A549 treated with Hydrocortisone at 1 μM for 4 hours (cell line): ENCODE data around the gene AP1G2. TPM values are rescaled to one million over a fixed set of nuclear protein-coding genes. Genes with fewer than 3 reads are reported as not detected.

ENCODE experiments used
- total RNA-seq: library from RNA; stranded (reverse); fragments of 200-300 nt; extraction: Qiagen RNA extraction; gene quantifications from 5 replicates; pipeline ENCODE4 v1.2.3, GENCODE V29; 2022

AP1G2 gene
- total RNA-seq: 37.6 to 51.5 TPM (median 41.7 TPM) in 5 replicates

GRCh38 chr14:23567186-23568020, at the start of gene AP1G2:
Gene AP1G2 (minus strand): TSS chr14:23567791. CDS start chr14:23567314, 477 bp downstream.

GRCh38 chr14:23578560-23579310, 11.1 kb upstream of the AP1G2 start, which contains the start of gene JPH4:
Gene JPH4 (minus strand): TSS chr14:23578790. CDS start chr14:23577453, 1,337 bp downstream.

DNA sequence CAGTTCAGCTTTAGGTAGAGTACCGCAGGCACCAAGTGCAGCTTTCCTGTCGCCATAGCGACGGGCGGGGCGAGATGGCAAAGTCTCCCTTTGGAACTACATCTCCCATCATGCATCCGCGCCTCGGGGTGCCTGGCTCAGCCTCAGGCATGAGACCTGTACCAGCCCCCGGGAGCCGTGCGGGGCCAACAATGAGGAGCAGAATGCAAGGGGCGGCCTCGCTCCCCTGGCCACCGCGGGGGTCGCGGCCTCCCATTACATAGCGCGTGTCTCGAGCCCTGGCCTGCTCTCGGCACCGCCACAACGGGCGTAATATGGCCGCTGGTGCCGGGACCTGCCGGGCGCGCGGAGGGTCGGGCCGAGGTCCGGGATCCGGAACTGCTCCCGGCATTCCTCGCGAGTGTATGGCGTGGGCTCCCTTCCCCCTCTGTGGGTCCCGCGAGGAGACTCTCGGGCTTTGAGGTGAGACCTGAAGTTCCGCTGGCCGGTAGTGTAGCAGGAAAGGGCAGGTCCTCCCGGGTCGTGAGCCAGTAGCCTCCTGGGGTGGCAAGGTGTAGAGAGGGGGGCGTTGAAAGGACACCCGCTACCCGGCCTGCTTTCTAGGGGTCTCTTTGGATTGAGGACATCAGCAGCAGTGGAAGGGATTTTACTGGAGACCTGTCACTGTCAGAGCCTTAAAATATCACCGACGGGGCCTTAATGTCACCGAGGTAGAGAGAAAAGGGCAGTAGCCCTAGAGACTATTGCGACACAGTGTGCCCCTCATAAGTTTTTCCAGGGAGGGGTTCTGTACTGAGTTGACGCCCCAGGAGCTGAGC, 11.5 kb downstream of the AP1G2 start, which contains the start of gene THTPA:
THTPA (plus strand) TSS at position 390 of the 818 bp plus-strand sequence. CDS start 487 bp downstream, outside the sequence.

DNA sequence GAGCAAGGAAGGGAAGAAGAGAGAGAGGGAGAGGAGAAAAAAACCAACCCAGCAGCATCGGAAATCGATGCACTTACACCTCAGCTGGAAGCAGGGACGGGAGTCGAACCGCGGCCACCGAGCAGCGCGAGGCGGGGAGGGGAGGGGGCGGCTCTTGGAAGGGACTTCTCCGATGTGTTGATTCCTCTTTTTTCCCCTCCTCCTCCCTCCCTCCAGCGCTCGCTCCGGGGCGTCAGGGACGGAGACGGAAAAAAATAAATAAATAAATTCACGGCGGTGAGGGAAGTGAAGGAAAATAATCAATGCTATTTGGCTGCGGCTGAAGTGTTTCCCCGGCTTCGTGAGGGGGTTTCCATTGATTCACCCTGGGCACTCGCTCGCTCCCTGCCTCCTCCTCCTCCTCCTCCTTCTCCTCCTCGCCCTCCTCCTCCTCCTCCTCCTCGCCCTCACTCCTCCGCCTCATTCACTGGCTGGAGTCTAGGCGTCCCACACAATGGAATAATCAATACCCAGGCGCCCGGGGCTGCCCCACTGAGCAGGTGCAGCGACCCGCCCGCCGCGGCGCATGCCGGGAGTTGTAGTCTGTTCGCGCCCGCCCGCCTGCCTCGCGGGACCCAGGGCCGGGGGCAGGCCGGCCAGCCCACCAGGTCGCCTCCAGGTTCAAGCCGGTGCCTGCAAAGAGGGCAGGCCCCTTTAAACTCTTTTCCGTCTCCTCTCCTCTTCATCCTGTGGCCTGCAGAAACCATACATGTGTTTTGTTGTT, 16.1 kb downstream of the AP1G2 start, which contains the start of gene ZFHX2:
ZFHX2 (minus strand) TSS at position 500 of the 763 bp plus-strand sequence. CDS start 16,440 bp downstream, outside the sequence.

Other genes with a start within 250 kb of the AP1G2 start
- 139 to 150 TPM (median 142 TPM) in 5 replicates for gene PABPN1, start 246.3 kb downstream of the AP1G2 start, total RNA-seq
- gene SLC22A17, start 214.9 kb downstream of the AP1G2 start, total RNA-seq: 5.8 to 7.4 TPM (median 6.1 TPM) in 5 replicates
- not detected in 5 replicates for gene EFS, start 202.6 kb downstream of the AP1G2 start, total RNA-seq
- not detected in 5 replicates for gene IL25, start 195.0 kb downstream of the AP1G2 start, total RNA-seq
- gene CMTM5, start 190.7 kb downstream of the AP1G2 start, total RNA-seq: not detected in 5 replicates
- 0.03 to 0.16 TPM (median 0.12 TPM) in 5 replicates for gene MYH6, start 159.5 kb downstream of the AP1G2 start, total RNA-seq
- gene MYH7, start 132.1 kb downstream of the AP1G2 start, total RNA-seq: 0.01 TPM in 1 of 5 replicates, not detected in the others
- gene NGDN, start 98.1 kb downstream of the AP1G2 start, total RNA-seq: 59.7 to 66.1 TPM (median 62.3 TPM) in 5 replicates
- gene ZFHX2, start 16.0 kb downstream of the AP1G2 start, total RNA-seq: 0.73 to 1.1 TPM (median 0.82 TPM) in 5 replicates
- 11.5 to 16.5 TPM (median 13.3 TPM) in 5 replicates for gene THTPA, start 11.5 kb downstream of the AP1G2 start, total RNA-seq
- gene JPH4, start 11.0 kb upstream of the AP1G2 start, total RNA-seq: 0.06 to 0.10 TPM (median 0.08 TPM) in 5 replicates
- 5.5 to 7.8 TPM (median 6.3 TPM) in 5 replicates for gene DHRS2, start 68.6 kb upstream of the AP1G2 start, total RNA-seq